Lower leg skin (tissue), 4 donors: ENCODE results near the gene ADAMTSL1. TPM values are rescaled to one million over a fixed set of nuclear protein-coding genes. Genes with fewer than 3 reads are reported as not detected.

Experiments used
- DNase-seq, 2 donors: peaks; one replicate each; pipeline ENCODE4 v3.0.0-alpha.2; 2019; ENCODE audit warnings: low spot score in 2 of 2
- H3K4me3 ChIP-seq: fragments of 200-600 bp; sonication (generic); 2 replicates; pipeline ENCODE4 v1.5.1; 2017; ENCODE audit warnings: mild to moderate bottlenecking, low read depth; ENCODE audit not compliant: poor library complexity, severe bottlenecking
- CTCF ChIP-seq, 3 donors: fragments of 450-650 bp; IDR thresholded peaks; one replicate each; pipeline ENCODE4 v1.5.1; 2016; ENCODE audit warnings: antibody characterized with exemption in 3 of 3, mild to moderate bottlenecking in 3 of 3, moderate library complexity in 2 of 3
- POLR2A ChIP-seq, 2 donors: fragments of 450-650 bp; IDR thresholded peaks; one replicate each; pipeline ENCODE4 v1.6.1; 2016 to 2017; ENCODE audit warnings: antibody characterized with exemption in 2 of 2, mild to moderate bottlenecking in 1 of 2, moderate library complexity in 1 of 2
- WGBS, 2 donors: methylation state at CpG; one replicate each; pipeline ENCODE4 v1.1.5; 2018; 5-methylcytosine and 5-hydroxymethylcytosine counted together
- intact Hi-C: fragments of 100-400 bp; cut with DNase I; formaldehyde crosslinking; loops from one replicate; pipeline ENCODE4 v1.15.0; 2023; ENCODE audit warnings: low total_unique reads
- total RNA-seq, 4 donors: library from RNA; depleted of rRNA; stranded (reverse); fragments of >200 nt; gene quantifications; one replicate each; pipeline ENCODE4 v1.1.0, GENCODE V29; 2016

Gene ADAMTSL1
- total RNA-seq, 4 donors from 2014 or later, result 1.2 to 3.6 (median 1.9) TPM

- H3K4me3 ChIP-seq, result no peak overlapping the region
- intact Hi-C loops, result no loop called here
- no peak for DNase-seq
- no peak for TF ChIP-seq CTCF (IDR thresholded peaks at IDR 0.05)
- 70 to 73% methylated on average over 5 of the region's 5 CpGs for WGBS, 2 donors
Observed at GRCh38 chr9:18847576-18848275, 373.8 kb downstream of the ADAMTSL1 start.

- WGBS, 2 donors, result 77 to 79% methylated on average over 3 of the region's 3 CpGs
- intact Hi-C loops, result no loop called here
- no peak overlapping the region for H3K4me3 ChIP-seq
- no peak for DNase-seq
- TF ChIP-seq CTCF (IDR thresholded peaks at IDR 0.05), result no peak
- TF ChIP-seq POLR2A (IDR thresholded peaks at IDR 0.05), result no peak
Observed at GRCh38 chr9:18848657-18849056, 374.7 kb downstream of the ADAMTSL1 start.

- WGBS, 2 donors, result 65 to 72% methylated on average over 6 of the region's 6 CpGs
- DNase-seq, result no peak
- H3K4me3 ChIP-seq, result no peak overlapping the region
- intact Hi-C loops, result no loop called here
- TF ChIP-seq CTCF (IDR thresholded peaks at IDR 0.05) (no peak), POLR2A (IDR thresholded peaks at IDR 0.05) (no peak)
Observed at GRCh38 chr9:18849270-18849669, 375.3 kb downstream of the ADAMTSL1 start.

- H3K4me3 ChIP-seq, result no peak overlapping the region
- 81 to 84% methylated on average over 4 of the region's 4 CpGs for WGBS, 2 donors
- no peak for DNase-seq
- TF ChIP-seq POLR2A (IDR thresholded peaks at IDR 0.05), result no peak
- no peak for TF ChIP-seq CTCF (IDR thresholded peaks at IDR 0.05)
- intact Hi-C loops, result no loop called here
Observed at GRCh38 chr9:18849890-18850677, 376.1 kb downstream of the ADAMTSL1 start.

- H3K4me3 ChIP-seq, result no peak overlapping the region
- TF ChIP-seq POLR2A (IDR thresholded peaks at IDR 0.05) (no peak), CTCF (IDR thresholded peaks at IDR 0.05) (no peak)
- DNase-seq, result no peak
- 60 to 71% methylated on average over 5 of the region's 5 CpGs for WGBS, 2 donors
- intact Hi-C loops, result no loop called here
Observed at GRCh38 chr9:18851069-18851795, 377.3 kb downstream of the ADAMTSL1 start.
